Lower leg skin (tissue), 4 donors: ENCODE data around the gene TTC39B. TPM values are rescaled to one million over a fixed set of nuclear protein-coding genes. Genes with fewer than 3 reads are reported as not detected.

Source experiments
- DNase-seq, 2 donors: peaks; one replicate each; pipeline ENCODE4 v3.0.0-alpha.2; 2019; ENCODE audit warnings: low spot score in 2 of 2
- H3K4me3 ChIP-seq: fragments of 200-600 bp; sonication (generic); 2 replicates; pipeline ENCODE4 v1.5.1; 2017; ENCODE audit warnings: mild to moderate bottlenecking, low read depth; ENCODE audit not compliant: poor library complexity, severe bottlenecking
- POLR2A ChIP-seq, 2 donors: fragments of 450-650 bp; IDR thresholded peaks; one replicate each; pipeline ENCODE4 v1.6.1; 2016 to 2017; ENCODE audit warnings: antibody characterized with exemption in 2 of 2, mild to moderate bottlenecking in 1 of 2, moderate library complexity in 1 of 2
- WGBS, 2 donors: methylation state at CpG; one replicate each; pipeline ENCODE4 v1.1.5; 2018; 5-methylcytosine and 5-hydroxymethylcytosine counted together
- intact Hi-C: fragments of 100-400 bp; cut with DNase I; formaldehyde crosslinking; loops from one replicate; pipeline ENCODE4 v1.15.0; 2023; ENCODE audit warnings: low total_unique reads
- total RNA-seq, 4 donors: library from RNA; depleted of rRNA; stranded (reverse); fragments of >200 nt; gene quantifications; one replicate each; pipeline ENCODE4 v1.1.0, GENCODE V29; 2016
- TF ChIP-seq, protein P1 (sequence below), 3 donors: fragments of 450-650 bp; IDR thresholded peaks; one replicate each; pipeline ENCODE4 v1.5.1; 2016; ENCODE audit warnings: antibody characterized with exemption in 3 of 3, mild to moderate bottlenecking in 3 of 3, moderate library complexity in 2 of 3

The TTC39B gene
- total RNA-seq, 4 donors from 2014 or later = 38.4 to 53.3 (median 42.2) TPM

DNA sequence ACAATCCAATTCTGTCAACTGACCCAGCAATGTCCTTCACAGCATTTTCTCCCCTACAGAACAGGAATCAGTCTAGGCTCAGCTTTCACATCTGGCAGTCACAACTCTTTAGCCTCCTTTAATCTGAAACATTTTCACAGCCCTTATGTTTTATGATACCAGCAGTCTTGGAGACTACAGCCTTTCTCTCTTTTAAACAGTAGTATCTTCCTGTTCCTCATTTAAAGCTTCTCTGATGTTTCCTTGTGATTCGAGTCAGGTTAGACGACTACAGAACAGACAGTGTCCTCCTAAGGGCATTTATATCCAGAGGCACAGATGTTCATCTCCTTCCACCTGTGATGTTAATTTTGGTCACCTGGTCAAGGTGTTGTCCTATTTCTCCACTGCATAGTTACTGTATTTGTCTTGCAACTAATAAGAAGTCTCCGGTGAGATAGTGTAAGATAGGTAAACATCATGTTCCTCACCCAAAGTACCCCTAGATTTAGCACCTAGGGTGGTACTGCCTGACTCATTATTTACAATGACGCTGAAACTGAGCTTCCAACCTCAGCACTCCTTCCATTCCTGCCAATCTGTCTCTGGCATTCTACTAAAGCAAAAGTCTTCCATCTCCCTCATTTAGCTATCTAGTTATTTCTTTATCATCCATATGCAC is 20.7 kb downstream of the TTC39B start:
- DNase-seq = no peak
- H3K4me3 ChIP-seq = no peak overlapping the region
- TF ChIP-seq, protein P1, sequence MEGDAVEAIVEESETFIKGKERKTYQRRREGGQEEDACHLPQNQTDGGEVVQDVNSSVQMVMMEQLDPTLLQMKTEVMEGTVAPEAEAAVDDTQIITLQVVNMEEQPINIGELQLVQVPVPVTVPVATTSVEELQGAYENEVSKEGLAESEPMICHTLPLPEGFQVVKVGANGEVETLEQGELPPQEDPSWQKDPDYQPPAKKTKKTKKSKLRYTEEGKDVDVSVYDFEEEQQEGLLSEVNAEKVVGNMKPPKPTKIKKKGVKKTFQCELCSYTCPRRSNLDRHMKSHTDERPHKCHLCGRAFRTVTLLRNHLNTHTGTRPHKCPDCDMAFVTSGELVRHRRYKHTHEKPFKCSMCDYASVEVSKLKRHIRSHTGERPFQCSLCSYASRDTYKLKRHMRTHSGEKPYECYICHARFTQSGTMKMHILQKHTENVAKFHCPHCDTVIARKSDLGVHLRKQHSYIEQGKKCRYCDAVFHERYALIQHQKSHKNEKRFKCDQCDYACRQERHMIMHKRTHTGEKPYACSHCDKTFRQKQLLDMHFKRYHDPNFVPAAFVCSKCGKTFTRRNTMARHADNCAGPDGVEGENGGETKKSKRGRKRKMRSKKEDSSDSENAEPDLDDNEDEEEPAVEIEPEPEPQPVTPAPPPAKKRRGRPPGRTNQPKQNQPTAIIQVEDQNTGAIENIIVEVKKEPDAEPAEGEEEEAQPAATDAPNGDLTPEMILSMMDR (IDR thresholded peaks at IDR 0.05) = no peak
- no peak for TF ChIP-seq POLR2A (IDR thresholded peaks at IDR 0.05)
- 61 to 73% methylated on average over 4 of the region's 4 CpGs for WGBS, 2 donors
- intact Hi-C loops = no loop called here

DNA sequence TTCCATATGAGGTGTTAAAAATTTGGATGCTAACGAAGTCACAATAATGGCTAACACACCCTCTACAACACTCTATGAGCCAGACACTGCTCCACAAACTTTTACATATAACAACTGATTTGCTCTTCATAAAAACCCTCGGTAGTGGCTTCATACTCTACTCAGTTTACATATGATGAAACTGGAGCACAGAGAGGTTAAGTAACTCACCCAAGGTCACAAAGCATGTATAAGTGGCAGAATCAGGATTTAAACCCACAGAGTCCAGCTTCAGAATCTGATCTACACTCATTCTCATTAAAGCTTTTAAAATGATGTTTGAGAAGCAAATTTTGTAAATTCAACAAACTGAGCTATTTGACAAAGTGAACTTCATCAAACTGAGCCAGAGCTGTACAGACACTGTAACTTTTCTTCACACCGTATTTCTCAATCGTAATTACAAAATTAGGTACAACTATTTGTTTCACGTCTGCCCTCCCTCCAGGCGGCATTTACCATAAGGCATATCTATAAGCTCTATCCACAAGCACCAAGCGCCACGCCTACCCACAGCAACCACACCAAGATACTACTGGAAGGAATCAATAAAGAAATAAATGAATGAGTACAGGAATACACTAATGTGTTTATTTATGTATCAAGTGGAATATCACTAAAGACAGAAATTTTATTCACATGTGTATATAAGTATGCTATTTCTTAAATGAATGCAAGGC is 24.3 kb downstream of the TTC39B start:
- no peak for DNase-seq
- 69 to 72% methylated on average over 8 of the region's 8 CpGs for WGBS, 2 donors
- intact Hi-C loops = no loop called here
- TF ChIP-seq POLR2A (IDR thresholded peaks at IDR 0.05) = no peak
- TF ChIP-seq, protein P1 (IDR thresholded peaks at IDR 0.05) = no peak
- H3K4me3 ChIP-seq = no peak overlapping the region

DNA sequence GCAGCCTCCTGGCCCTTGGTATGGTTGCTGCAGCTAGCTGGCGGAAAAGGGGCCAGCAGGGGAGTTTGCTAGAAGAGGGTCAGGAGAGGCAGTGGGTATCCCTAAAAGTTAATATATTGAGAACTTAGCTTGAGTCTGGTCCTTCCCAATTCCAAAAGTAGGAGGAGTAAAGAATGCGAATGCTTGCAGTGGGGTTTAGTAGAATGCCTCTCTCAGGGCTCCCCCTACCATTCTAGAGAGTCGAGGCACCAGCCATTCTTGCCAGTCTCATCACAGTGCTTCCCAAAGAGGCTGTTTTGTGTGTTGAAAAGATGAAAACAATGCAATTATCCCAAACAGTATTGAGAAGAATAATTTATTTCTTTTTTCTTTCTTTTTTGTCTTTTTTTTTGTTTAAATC is 26.4 kb downstream of the TTC39B start:
- TF ChIP-seq, protein P1 (IDR thresholded peaks at IDR 0.05) = no peak
- TF ChIP-seq POLR2A (IDR thresholded peaks at IDR 0.05) = no peak
- WGBS, 2 donors = 93 to 99% methylated on average over 3 of the region's 3 CpGs
- intact Hi-C loops = no loop called here
- no peak overlapping the region for H3K4me3 ChIP-seq
- no peak for DNase-seq

DNA sequence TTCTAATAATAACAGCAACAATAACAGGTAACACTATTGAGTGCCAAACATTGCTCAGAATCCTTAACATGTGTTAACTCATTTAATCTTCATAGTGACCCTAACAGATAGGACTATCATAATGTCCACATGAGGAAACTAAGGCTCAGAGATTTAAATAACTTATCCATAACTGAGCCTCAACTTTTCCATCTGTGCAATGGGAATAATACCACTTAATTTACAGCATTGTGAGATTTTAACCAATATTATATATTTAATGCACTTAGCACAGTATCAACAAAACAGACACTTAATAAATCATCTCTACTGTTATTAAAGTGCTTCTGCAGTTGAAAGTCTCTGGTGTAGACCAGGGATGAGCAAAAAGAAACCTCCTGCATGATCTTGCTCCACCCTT is 28.2 kb downstream of the TTC39B start:
- H3K4me3 ChIP-seq = no peak overlapping the region
- TF ChIP-seq POLR2A (IDR thresholded peaks at IDR 0.05) = no peak
- TF ChIP-seq, protein P1 (IDR thresholded peaks at IDR 0.05) = no peak
- intact Hi-C loops = no loop called here
- no peak for DNase-seq

DNA sequence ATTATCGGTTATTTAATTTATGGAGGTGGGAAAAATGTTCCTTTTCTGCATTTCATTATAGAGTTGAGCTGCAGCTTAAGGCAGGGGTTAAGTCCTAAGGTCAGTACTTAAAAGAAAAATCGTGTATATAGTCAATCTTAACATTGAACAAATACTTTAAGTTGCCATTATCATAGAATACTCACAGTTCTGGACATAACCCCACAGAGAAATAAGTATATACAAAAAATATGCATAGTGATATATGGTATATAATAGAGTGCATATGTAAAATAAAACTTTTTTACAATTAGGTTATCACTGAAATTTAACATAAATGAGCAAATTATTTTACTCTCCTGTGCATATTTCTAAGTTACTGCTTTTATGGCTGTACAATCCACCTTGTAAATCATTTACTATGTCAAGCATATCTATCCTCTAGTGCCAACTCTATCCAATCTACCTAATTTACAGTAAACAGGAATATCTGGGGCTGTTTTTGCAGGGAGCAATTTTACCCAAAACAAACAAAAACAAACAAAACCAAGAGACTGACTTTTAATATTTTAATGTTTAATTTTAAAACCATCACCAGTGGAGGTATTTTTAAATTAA is 28.8 kb downstream of the TTC39B start:
- 38 to 45% methylated on average over 2 of the region's 2 CpGs for WGBS, 2 donors
- intact Hi-C loops = no loop called here
- TF ChIP-seq POLR2A (IDR thresholded peaks at IDR 0.05) = no peak
- TF ChIP-seq, protein P1 (IDR thresholded peaks at IDR 0.05) = no peak
- H3K4me3 ChIP-seq = no peak overlapping the region
- no peak for DNase-seq
